ENCODE results near the gene PARS2. TPM values are rescaled to one million over a fixed set of nuclear protein-coding genes. Genes with fewer than 3 reads are reported as not detected.

PARS2 gene
- total RNA-seq, 3 donors from 2014 or later: 6.4 to 8.7 (median 7.2) TPM

DNA sequence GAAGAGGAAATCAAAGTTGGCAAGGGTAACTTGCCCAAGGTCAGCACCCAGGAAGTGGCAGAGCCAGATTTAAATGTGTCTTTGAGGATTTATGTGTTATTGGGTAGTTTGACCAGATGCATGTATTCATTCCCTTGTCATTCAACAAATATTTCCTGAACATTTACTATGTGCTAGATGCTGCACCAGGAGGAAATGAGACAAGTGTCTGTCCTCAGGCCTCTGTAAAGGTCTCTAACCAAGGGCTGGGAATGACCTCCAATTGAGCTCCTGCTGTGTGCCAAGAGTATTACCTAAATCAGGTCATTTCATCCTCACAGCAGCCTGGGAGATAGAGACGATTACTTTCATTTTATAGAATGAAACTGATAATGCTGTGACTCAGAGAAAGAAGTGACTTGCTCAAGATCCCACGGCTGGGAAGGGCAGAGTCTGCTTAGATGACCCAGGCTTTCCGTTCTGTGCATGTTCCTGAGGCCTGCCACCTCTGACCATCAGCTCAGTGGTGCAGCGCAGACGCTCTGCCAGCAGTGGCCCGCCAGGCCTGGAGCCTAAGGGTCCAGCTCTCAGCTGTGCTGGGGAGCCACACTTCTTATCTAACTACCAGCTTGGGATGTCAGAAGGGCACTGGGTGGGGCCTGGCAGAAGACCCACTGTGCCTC, 40.3 kb upstream of the PARS2 start:
- Histone ChIP-seq H3K9me3 (no peaks in the 10 kb centered on the region), H3K36me3 (ENCODE audit: low read depth) (no peaks in the 10 kb centered on the region), H3K4me3 (no peak overlapping the region), H3K4me1 (ENCODE audit: low read depth) (peaks cover 27% of the 10 kb centered on the region)
- ATAC-seq: peak; percentile 47
- no peak for DNase-seq
- TF ChIP-seq, protein P1, sequence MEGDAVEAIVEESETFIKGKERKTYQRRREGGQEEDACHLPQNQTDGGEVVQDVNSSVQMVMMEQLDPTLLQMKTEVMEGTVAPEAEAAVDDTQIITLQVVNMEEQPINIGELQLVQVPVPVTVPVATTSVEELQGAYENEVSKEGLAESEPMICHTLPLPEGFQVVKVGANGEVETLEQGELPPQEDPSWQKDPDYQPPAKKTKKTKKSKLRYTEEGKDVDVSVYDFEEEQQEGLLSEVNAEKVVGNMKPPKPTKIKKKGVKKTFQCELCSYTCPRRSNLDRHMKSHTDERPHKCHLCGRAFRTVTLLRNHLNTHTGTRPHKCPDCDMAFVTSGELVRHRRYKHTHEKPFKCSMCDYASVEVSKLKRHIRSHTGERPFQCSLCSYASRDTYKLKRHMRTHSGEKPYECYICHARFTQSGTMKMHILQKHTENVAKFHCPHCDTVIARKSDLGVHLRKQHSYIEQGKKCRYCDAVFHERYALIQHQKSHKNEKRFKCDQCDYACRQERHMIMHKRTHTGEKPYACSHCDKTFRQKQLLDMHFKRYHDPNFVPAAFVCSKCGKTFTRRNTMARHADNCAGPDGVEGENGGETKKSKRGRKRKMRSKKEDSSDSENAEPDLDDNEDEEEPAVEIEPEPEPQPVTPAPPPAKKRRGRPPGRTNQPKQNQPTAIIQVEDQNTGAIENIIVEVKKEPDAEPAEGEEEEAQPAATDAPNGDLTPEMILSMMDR (IDR thresholded peaks at IDR 0.05): no peak
- intact Hi-C loops (cut with DNase I, micrococcal nuclease): loop anchor here in 1 of 2 donors (10.0 kb wide), 1 partner anchor 300 kb away; no protein-coding TSS in a partner anchor

DNA sequence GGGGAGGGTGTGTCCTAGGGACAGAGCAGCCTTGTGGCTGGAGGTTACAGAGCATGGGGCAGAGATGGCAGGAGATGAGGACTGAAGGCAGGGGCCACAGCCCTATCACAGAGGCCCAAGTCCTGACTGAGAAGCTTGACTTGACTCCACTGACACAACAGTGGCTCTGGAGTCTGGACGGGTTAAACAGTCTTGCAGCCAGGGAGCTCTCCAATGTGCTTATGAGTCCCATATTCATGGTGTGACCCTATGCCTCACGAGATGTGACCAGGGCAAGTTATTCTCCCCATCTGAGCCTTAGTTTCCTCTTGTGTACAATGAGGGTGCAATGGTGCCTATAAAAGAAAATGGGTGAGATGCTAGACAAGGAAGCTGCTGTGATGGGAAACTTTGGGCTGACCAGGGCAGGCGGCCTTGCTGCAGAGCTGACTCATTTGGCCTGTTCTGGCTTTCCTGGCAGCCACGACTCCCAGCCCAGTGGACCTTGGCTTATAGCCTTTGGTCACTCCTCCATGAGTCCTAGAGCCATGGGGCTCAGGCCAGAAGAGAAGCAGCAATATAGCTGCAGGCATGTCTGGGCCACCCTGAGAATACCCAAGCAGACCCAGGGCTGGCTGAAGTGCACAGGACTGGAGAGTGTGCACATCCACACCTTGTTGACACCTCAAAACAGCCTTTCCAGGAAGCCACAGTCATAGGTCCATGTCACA, 39.6 kb upstream of the PARS2 start:
- peak; percentile 50 for ATAC-seq
- Histone ChIP-seq H3K36me3 (ENCODE audit: low read depth) (no peaks in the 10 kb centered on the region), H3K4me1 (ENCODE audit: low read depth) (peaks cover 34% of the 10 kb centered on the region), H3K4me3 (no peak overlapping the region), H3K9me3 (no peaks in the 10 kb centered on the region)
- intact Hi-C loops (cut with DNase I, micrococcal nuclease): loop anchor here in 1 of 2 donors (10.0 kb wide), 1 partner anchor 299 kb away; no protein-coding TSS in a partner anchor
- peak in 2 of 3 donors; percentile 64 to 76 for DNase-seq
- TF ChIP-seq, protein P1 (IDR thresholded peaks at IDR 0.05): no peak

DNA sequence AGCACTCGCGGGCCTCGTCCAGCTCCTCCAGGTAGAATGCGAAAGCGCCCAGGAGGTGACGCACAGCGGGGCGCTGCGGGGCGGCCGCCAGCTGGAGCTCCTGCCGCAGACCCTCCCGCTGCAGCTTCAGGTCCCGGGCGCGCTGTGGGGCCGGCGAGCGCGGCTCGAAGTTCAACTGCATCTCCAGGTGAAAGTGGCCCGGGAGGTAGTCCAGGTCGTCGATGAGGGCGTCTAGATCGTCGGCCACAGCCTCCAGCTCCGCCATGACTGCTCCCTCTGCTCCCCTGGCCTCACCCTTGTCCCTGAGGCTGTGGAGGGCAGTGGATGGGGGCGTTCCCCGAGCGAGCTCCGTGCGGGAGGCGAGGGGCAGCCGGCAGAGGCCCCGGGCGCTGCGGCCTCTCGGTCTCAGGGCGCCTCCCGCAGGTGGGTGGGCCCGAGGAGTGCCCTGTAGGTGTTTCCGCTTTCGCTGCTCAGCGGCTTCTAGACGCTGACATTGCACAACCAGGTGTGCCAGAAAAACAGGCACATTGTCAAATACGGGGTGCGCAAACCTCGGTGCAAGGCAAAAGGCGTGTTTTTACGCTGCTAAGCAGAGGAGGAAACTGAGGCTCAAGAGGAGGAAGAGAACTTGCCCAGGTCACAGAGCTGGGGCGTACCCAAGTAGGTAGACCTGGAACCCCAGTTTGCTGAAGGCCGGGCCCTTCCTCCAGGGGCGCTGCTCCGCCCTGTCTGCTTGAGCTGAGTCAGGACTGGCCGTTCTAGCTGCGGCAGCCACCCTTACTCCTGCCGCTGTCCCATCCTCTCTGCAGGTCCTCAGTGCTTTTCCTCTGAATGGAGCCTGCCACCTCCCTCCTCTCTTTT, 36.8 kb upstream of the PARS2 start, which contains the start of gene TTC22:
Gene TTC22, minus strand, starts transcription at position 425 of the 861 bp plus-strand sequence. Its CDS starts 160 bp downstream, at position 265.
- H3K4me3 ChIP-seq: peak within 1 kb of the TSS; percentile 39
- peaks cover 57% of the 10 kb centered on the region for H3K4me1 ChIP-seq (ENCODE audit: low read depth)
- H3K9me3 ChIP-seq: no peaks in the 10 kb centered on the region
- ATAC-seq: peak; percentile 77
- H3K36me3 ChIP-seq (ENCODE audit: low read depth): no peaks in the 10 kb centered on the region
- TF ChIP-seq, protein P1 (IDR thresholded peaks at IDR 0.05): peak; percentile 73
- peak; percentile 87 to 91 (median 89) for DNase-seq
- intact Hi-C loops (cut with DNase I, micrococcal nuclease): loop anchor here in 1 of 2 donors (10.0 kb wide), 1 partner anchor 296 kb away; no protein-coding TSS in a partner anchor

DNA sequence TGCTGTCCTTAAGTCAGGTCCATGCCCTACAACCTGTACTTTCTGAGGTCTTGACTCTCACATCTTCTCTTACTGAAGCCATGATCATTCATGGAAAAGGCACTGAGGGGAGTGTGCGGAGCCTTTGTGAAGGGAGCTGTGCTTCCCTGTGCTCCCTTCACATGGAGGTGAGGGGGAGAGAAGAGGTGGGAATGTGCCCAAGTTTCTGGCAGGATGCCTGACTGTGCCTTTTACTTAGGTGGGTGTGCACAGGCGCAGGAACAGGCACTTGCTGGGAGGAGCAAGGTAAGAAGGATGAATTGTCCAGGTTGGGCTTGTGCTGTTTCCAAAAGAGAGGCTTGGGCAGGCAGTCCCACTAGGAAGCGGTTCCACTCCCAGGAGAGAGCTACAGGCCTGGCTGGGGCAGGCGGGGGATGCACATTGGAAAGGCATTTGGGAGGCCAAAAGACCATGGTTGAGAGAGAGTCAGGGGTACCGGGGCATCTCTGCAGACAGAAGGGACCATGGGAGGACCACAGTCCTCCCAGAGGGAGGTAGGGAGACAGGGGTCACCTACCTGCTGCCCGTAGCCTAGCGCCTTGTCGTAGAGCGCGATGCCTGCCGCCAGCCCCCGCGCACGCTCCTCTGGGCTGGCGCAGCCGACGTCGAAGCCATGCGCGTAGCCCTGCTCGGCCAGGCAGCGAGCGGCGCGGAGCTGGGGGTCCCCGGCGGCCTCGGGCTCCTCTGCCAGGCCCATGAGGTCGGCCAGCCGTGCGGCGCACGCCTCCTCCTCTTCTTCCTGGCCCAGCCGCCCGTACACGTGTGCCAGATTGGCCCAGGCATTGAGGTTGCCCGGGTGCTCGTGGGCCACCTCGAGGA, 35.9 kb upstream of the PARS2 start:
- Histone ChIP-seq H3K4me3 (peak overlapping the region; percentile 39), H3K9me3 (no peaks in the 10 kb centered on the region), H3K4me1 (ENCODE audit: low read depth) (peaks cover 65% of the 10 kb centered on the region), H3K36me3 (ENCODE audit: low read depth) (no peaks in the 10 kb centered on the region)
- TF ChIP-seq, protein P1 (IDR thresholded peaks at IDR 0.05): no peak
- DNase-seq: no peak
- intact Hi-C loops (cut with DNase I, micrococcal nuclease): loop anchor here in 1 of 2 donors (10.0 kb wide), 1 partner anchor 295 kb away; no protein-coding TSS in a partner anchor
- ATAC-seq: no peak
